KMS-11 (cell line): Measurements from ENCODE around the gene ACER1.

Source experiments
- H2AFZ ChIP-seq: fragments of 200-600 bp; sonication (generic); 2 replicates; pipeline ENCODE4 v1.6.1; 2016; ENCODE audit warnings: antibody characterized with exemption, mixed run types, low read depth
- H3K27ac ChIP-seq: fragments of 200-600 bp; sonication (generic); 2 replicates; pipeline ENCODE4 v1.6.1; 2016; ENCODE audit warnings: mild to moderate bottlenecking, mixed run types
- H3K27me3 ChIP-seq: fragments of 200-600 bp; sonication (generic); 2 replicates; pipeline ENCODE4 v1.6.1; 2017; ENCODE audit warnings: mild to moderate bottlenecking, low read depth, mixed run types, moderate library complexity; ENCODE audit not compliant: insufficient read depth
- H3K36me3 ChIP-seq: fragments of 200-600 bp; sonication (generic); 2 replicates; pipeline ENCODE4 v1.6.1; 2017; ENCODE audit warnings: mild to moderate bottlenecking, mixed run types; ENCODE audit not compliant: insufficient read depth
- H3K4me1 ChIP-seq: fragments of 200-600 bp; sonication (generic); 2 replicates; pipeline ENCODE4 v1.6.1; 2016; ENCODE audit warnings: mild to moderate bottlenecking, low read depth, mixed run types; ENCODE audit not compliant: poor library complexity, severe bottlenecking
- H3K4me2 ChIP-seq: fragments of 200-600 bp; sonication (generic); 2 replicates; pipeline ENCODE4 v1.7.0; 2016; ENCODE audit warnings: mild to moderate bottlenecking, mixed run types
- H3K4me3 ChIP-seq: fragments of 200-600 bp; sonication (generic); IDR thresholded peaks from 2 replicates; pipeline ENCODE4 v1.6.1; 2017; ENCODE audit warnings: low read depth, low read length, mixed read lengths; ENCODE audit not compliant: insufficient read depth
- H3K79me2 ChIP-seq: fragments of 200-600 bp; sonication (generic); 2 replicates; pipeline ENCODE4 v1.6.1; 2016; ENCODE audit warnings: low read depth, mixed run types; ENCODE audit not compliant: insufficient read depth
- H3K9ac ChIP-seq: fragments of 200-600 bp; sonication (generic); 2 replicates; pipeline ENCODE4 v1.6.1; 2016; ENCODE audit warnings: mild to moderate bottlenecking, mixed run types
- H4K20me1 ChIP-seq: fragments of 200-600 bp; sonication (generic); 2 replicates; pipeline ENCODE4 v1.6.1; 2016; ENCODE audit warnings: mild to moderate bottlenecking, mixed run types; ENCODE audit not compliant: insufficient read depth
- TF ChIP-seq, protein P1 (sequence below): fragments of 200-600 bp; sonication (generic); conservative IDR thresholded peaks from 2 replicates; pipeline ENCODE4 v1.6.1; 2017; ENCODE audit warnings: low read depth, mild to moderate bottlenecking, antibody characterized with exemption, low read length, moderate library complexity, mixed read lengths

The ACER1 gene

GRCh38 chr19:6279931-6280591 is 53.4 kb downstream of the ACER1 start, which contains the start of gene MLLT1:
MLLT1 (minus strand) TSS chr19:6279975; CDS start chr19:6279784, 191 bp downstream.
- Histone ChIP-seq H3K4me3 (no peak within 1 kb of the TSS), H4K20me1 (no peaks in the 10 kb centered on the region), H3K27ac (peak within 1 kb of the TSS; percentile 36; the same call in 1 of the 2 replicates), H3K9ac (peak within 1 kb of the TSS; percentile 87), H2AFZ (no peak within 1 kb of the TSS), H3K4me1 (peaks cover 9% of the 10 kb centered on the region), H3K36me3 (no peaks in the 10 kb centered on the region), H3K4me2 (peak within 1 kb of the TSS; percentile 86), H3K27me3 (no peaks in the 10 kb centered on the region), H3K79me2 (peaks cover 42% of the 10 kb centered on the region)
- TF ChIP-seq, protein P1, sequence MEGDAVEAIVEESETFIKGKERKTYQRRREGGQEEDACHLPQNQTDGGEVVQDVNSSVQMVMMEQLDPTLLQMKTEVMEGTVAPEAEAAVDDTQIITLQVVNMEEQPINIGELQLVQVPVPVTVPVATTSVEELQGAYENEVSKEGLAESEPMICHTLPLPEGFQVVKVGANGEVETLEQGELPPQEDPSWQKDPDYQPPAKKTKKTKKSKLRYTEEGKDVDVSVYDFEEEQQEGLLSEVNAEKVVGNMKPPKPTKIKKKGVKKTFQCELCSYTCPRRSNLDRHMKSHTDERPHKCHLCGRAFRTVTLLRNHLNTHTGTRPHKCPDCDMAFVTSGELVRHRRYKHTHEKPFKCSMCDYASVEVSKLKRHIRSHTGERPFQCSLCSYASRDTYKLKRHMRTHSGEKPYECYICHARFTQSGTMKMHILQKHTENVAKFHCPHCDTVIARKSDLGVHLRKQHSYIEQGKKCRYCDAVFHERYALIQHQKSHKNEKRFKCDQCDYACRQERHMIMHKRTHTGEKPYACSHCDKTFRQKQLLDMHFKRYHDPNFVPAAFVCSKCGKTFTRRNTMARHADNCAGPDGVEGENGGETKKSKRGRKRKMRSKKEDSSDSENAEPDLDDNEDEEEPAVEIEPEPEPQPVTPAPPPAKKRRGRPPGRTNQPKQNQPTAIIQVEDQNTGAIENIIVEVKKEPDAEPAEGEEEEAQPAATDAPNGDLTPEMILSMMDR, result peak; percentile 58

GRCh38 chr19:6279620-6279930 is 53.8 kb downstream of the ACER1 start:
- H3K27ac ChIP-seq, result peak overlapping the region; percentile 36; the same call in 1 of the 2 replicates
- H3K4me3 ChIP-seq, result no peak overlapping the region
- H3K4me2 ChIP-seq, result no peak overlapping the region
- H4K20me1 ChIP-seq, result no peaks in the 10 kb centered on the region
- TF ChIP-seq, protein P1, result no peak
- H3K4me1 ChIP-seq, result peaks cover 9% of the 10 kb centered on the region
- no peaks in the 10 kb centered on the region for H3K27me3 ChIP-seq
- peaks cover 47% of the 10 kb centered on the region for H3K79me2 ChIP-seq
- H3K9ac ChIP-seq, result peak overlapping the region; percentile 87
- no peak overlapping the region for H2AFZ ChIP-seq
- H3K36me3 ChIP-seq, result no peaks in the 10 kb centered on the region

DNA sequence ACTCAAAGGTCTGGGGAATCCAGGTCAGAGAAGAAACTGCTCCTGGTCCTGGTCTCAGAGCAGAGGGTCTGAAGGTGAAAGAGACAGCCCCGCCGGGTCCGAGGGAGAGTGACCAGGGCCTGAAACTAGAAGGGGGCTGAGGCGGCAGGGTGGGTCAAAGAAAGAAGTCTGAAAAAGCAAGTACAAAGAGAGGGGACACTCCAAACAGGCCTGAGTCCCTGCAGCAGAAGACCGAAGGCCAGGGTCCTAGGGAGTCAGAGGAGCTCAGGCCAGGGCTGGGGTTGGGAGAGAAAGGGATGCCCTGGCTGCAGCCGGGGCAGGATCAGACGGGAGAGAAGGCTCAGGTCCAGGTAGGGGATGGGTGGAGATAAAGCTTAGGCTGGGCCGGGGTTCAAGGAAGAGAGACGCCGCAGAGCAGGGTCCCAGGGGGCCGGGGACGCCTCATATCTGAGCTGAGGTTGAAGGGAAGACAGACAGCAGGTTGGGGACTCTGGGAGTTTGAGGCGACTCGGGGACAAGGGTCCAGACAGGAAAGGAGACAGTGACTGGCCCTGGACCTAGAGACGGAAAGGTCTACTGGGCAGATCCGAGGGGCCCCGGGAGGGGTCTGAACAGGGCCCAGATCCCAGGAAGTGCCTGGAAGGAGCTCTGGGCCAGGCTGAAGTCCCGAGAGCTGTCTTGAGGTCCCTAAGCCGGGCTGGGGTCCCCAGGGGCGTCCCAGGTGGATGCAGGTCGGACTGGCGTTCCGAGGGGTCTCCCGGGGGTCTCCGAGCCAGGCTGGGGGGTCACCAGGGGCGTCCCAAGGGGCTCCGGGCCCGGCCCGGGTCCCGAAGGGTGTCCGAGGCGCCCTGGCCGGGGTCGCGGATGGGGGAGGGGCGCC is 54.4 kb downstream of the ACER1 start:
- Histone ChIP-seq H3K27me3 (no peaks in the 10 kb centered on the region), H3K27ac (peak overlapping the region; percentile 36; the same call in 1 of the 2 replicates)

GRCh38 chr19:6278051-6278450 is 55.4 kb downstream of the ACER1 start:
- Histone ChIP-seq H3K4me3 (no peak overlapping the region), H3K9ac (no peak overlapping the region), H3K27ac (no peak overlapping the region), H3K79me2 (peaks cover 62% of the 10 kb centered on the region), H3K4me2 (peak overlapping the region; percentile 86; the same call in 1 of the 2 replicates), H3K4me1 (peaks cover 9% of the 10 kb centered on the region), H3K36me3 (no peaks in the 10 kb centered on the region), H2AFZ (no peak overlapping the region), H4K20me1 (no peaks in the 10 kb centered on the region), H3K27me3 (no peaks in the 10 kb centered on the region)
- TF ChIP-seq, protein P1, result no peak

More for the DNA sequence above, 54.4 kb downstream of the ACER1 start:
- H3K9ac ChIP-seq, result peak overlapping the region; percentile 87
- TF ChIP-seq, protein P1, result no peak
- H2AFZ ChIP-seq, result no peak overlapping the region
- peak overlapping the region; percentile 86 for H3K4me2 ChIP-seq
- H3K36me3 ChIP-seq, result no peaks in the 10 kb centered on the region
- H3K4me1 ChIP-seq, result peaks cover 9% of the 10 kb centered on the region
- no peaks in the 10 kb centered on the region for H4K20me1 ChIP-seq
- peaks cover 53% of the 10 kb centered on the region for H3K79me2 ChIP-seq
- H3K4me3 ChIP-seq, result no peak overlapping the region
